ENCODE measurements around the gene POLD1. TPM values are rescaled to one million over a fixed set of nuclear protein-coding genes. Genes with fewer than 3 reads are reported as not detected.
"Not testable (repeated sequence)": the region's sequence is repeated elsewhere in the genome, so short reads cannot be mapped to it uniquely, and the experiment has no call there.

POLD1 gene
- total RNA-seq, 2 experiments from 2014 or later = 190 to 191 TPM

DNA sequence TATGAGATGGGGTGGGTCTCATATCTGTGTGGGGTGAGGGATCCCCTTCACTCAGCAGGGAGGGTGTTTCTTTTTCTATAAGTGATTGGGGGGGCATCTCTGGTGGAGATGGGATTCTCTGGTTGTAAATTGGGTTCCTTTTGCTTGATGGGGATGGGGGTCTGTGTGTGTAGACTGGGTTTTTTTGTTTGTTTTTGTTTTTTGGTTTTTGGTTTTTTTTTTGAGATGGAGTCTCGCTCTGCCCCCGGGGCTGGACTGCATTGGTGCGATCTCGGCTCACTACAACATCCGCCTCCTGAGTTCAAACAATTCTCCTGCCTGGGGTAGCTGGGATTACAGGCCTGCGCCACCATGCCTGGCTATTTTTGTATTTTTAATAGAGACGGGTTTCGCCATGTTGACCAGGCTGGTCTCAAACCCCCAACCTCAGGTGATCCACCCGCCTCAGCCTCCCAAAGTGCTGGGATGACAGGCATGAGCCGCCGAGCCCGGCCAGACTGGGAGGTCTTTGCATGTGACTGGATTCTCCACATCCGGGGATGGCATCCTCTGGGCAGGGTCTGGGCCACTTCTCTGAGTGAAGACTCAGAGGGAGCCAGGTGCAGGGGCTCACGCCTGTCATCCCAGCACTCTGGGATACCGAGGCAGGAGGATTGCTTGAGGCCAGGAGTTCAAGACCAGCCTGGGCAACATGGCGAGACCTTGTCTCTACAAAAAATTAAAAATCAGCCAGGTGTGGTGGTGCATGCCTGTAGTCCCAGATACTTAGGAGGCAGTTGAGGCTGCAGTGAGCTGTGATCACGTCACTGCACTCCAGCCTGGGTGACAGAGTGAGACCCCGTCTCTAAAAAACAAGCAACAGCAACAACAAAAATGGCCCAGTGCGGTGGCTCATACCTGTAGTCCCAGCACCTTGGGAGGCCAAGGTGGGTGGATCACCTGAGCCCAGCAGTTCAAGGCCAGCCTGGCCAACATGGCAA, 49.3 kb downstream of the POLD1 start:
- Mint-ChIP-seq H3K4me3 (peak overlapping the region; percentile 23), H3K4me1 (ENCODE audit: low read depth) (peaks cover 14% of the 10 kb centered on the region), H3K27me3 (peaks cover 23% of the 10 kb centered on the region), H3K27ac (no peak overlapping the region), H3K36me3 (no peaks in the 10 kb centered on the region), H3K9me3 (no peaks in the 10 kb centered on the region)
- ChIA-PET POLR2A (no interaction called here), CTCF (no interaction called here)
- DNase-seq = no peak
- intact Hi-C loops (cut with micrococcal nuclease) = no loop called here

GRCh38 chr19:50434525-50434924, 50.4 kb downstream of the POLD1 start:
- Mint-ChIP-seq H3K27ac (no peak overlapping the region), H3K4me1 (ENCODE audit: low read depth) (peaks cover 12% of the 10 kb centered on the region), H3K36me3 (no peaks in the 10 kb centered on the region), H3K9me3 (no peaks in the 10 kb centered on the region), H3K4me3 (no peak overlapping the region), H3K27me3 (peaks cover 16% of the 10 kb centered on the region)
- no peak for DNase-seq
- POLR2A ChIA-PET = no interaction called here
- CTCF ChIA-PET = no interaction called here
- intact Hi-C loops (cut with micrococcal nuclease) = no loop called here

DNA sequence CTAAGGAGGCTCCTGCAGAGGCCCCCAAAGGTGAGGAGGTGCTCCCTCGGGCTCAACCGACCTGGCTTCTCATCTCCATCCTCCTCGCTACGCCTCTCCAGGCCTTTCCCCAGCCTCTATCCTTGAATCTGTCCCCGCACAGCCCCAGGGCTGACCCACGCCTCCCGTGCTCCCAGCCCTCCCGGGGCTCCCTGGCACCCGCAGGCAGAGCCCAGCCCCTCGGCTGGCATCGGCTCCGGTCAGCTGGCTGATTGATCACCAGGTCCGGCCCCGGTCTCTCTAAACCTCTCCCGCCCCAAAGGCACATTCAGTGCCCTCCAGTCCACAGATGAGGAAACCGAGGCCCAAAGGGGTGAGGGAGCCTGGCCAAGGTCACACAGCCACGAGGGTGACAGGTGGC, 51.1 kb downstream of the POLD1 start:
- H3K9me3 Mint-ChIP-seq = no peaks in the 10 kb centered on the region
- intact Hi-C loops (cut with micrococcal nuclease) = no loop called here
- no peak overlapping the region for H3K4me3 Mint-ChIP-seq
- no peaks in the 10 kb centered on the region for H3K36me3 Mint-ChIP-seq
- H3K4me1 Mint-ChIP-seq (ENCODE audit: low read depth) = peaks cover 12% of the 10 kb centered on the region
- no peak overlapping the region for H3K27ac Mint-ChIP-seq
- ChIA-PET POLR2A (no interaction called here), CTCF (no interaction called here)
- no peak for DNase-seq
- H3K27me3 Mint-ChIP-seq = peaks cover 19% of the 10 kb centered on the region

DNA sequence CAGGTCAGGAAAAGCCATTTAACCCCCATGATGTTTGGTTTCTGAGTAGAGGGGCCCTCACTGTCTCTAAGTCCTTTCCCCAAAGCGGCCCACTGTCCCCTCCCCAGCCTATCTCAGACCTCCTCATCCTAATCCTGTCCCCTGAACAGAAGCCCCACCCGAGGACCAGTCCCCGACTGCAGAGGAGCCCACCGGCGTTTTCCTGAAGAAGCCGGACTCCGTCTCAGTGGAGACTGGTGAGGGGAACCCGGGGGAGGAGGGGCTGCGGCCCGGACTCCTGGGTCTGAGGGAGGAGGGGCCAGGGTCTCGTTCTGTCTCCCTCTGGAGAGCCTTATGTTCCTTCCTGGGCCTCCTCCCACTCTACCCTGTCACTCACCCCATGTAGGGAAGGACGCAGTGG, 51.5 kb downstream of the POLD1 start:
- CTCF ChIA-PET = no interaction called here
- Mint-ChIP-seq H3K9me3 (no peaks in the 10 kb centered on the region), H3K4me1 (ENCODE audit: low read depth) (peaks cover 10% of the 10 kb centered on the region), H3K27me3 (peaks cover 17% of the 10 kb centered on the region), H3K4me3 (no peak overlapping the region), H3K36me3 (no peaks in the 10 kb centered on the region), H3K27ac (no peak overlapping the region)
- POLR2A ChIA-PET = no interaction called here
- intact Hi-C loops (cut with micrococcal nuclease) = no loop called here
- DNase-seq = no peak

DNA sequence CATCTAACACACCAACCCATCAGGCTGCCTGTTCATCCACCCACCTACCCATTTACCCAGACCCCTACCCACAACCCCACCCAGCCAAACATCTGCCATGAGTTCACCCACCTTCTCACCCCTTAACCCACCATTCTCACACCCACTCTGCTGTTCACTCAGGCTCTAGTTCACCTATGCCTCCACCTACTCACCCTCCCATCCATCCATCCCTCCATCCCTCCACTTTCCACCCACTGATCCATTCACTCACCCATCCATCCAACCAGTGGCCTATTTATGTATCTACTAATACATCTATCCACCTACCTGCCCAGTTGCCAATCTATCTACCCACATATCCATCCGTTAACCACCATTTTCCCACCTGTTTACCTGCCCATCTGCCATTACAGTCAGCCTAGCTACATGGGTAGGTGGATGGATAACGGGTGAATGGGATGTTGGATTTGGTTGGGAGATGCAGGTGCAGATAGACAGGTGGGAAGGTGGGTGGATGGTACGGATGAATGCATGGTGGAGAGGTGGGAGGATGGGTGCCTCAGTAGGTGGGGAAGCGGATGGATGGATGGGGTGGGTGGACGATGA, 53.8 kb downstream of the POLD1 start:
- no peaks in the 10 kb centered on the region for H3K36me3 Mint-ChIP-seq
- intact Hi-C loops (cut with micrococcal nuclease) = no loop called here
- peaks cover 12% of the 10 kb centered on the region for H3K27me3 Mint-ChIP-seq
- H3K27ac Mint-ChIP-seq = no peak overlapping the region
- no peak for DNase-seq
- no peaks in the 10 kb centered on the region for H3K9me3 Mint-ChIP-seq
- POLR2A ChIA-PET = no interaction called here
- no peak overlapping the region for H3K4me3 Mint-ChIP-seq
- CTCF ChIA-PET = interaction anchor here (0.9 to 1.4 kb wide), 2 partner anchors 81 to 118 kb away, joined by 3 read pairs; no protein-coding TSS in a partner anchor
- H3K4me1 Mint-ChIP-seq (ENCODE audit: low read depth) = no peaks in the 10 kb centered on the region

GRCh38 chr19:50439130-50439529, 55.0 kb downstream of the POLD1 start:
- CTCF ChIA-PET = not testable (repeated sequence)
- H3K27me3 Mint-ChIP-seq = peaks cover 11% of the 10 kb centered on the region

GRCh38 chr19:50444059-50444458, 59.9 kb downstream of the POLD1 start:
- CTCF ChIA-PET = no interaction called here
- intact Hi-C loops (cut with micrococcal nuclease) = no loop called here

More at GRCh38 chr19:50439130-50439529, 55.0 kb downstream of the POLD1 start:
- H3K4me1 Mint-ChIP-seq (ENCODE audit: low read depth); H3K36me3 Mint-ChIP-seq; DNase-seq; POLR2A ChIA-PET; intact Hi-C loops (cut with micrococcal nuclease); H3K4me3 Mint-ChIP-seq; H3K9me3 Mint-ChIP-seq; H3K27ac Mint-ChIP-seq: not testable (repeated sequence)

DNA sequence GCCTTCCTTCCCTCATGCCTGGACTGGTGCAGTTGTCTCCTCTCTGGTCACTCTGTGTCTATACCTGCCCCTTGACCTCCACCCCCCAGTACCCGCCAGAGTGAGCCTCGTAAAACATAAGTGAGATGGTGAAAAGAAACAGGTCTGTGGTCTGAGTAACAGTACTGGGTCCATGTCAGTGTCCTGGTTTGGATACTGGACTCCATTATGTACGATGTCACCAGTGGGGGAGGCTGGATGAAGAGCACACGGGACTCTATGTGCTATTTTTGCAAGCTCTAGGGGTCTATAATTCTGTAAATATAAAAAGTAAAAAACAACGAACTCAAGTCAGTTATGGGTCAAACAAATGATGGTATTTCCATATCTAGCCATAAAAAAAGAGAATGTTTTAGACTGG, 62.9 kb downstream of the POLD1 start:
- Mint-ChIP-seq H3K9me3 (no peaks in the 10 kb centered on the region), H3K4me3 (no peak overlapping the region), H3K36me3 (no peaks in the 10 kb centered on the region), H3K27me3 (peaks cover 13% of the 10 kb centered on the region), H3K4me1 (ENCODE audit: low read depth) (no peaks in the 10 kb centered on the region), H3K27ac (no peak overlapping the region)
- CTCF ChIA-PET = no interaction called here
- POLR2A ChIA-PET = no interaction called here
- intact Hi-C loops (cut with micrococcal nuclease) = no loop called here
- DNase-seq = no peak

More at GRCh38 chr19:50444059-50444458, 59.9 kb downstream of the POLD1 start:
- H3K36me3 Mint-ChIP-seq = no peaks in the 10 kb centered on the region
- POLR2A ChIA-PET = no interaction called here
- DNase-seq = no peak
- H3K27ac Mint-ChIP-seq = no peak overlapping the region
- H3K27me3 Mint-ChIP-seq = peaks cover 18% of the 10 kb centered on the region
- H3K4me3 Mint-ChIP-seq = no peak overlapping the region
- no peaks in the 10 kb centered on the region for H3K4me1 Mint-ChIP-seq (ENCODE audit: low read depth)
- no peaks in the 10 kb centered on the region for H3K9me3 Mint-ChIP-seq

DNA sequence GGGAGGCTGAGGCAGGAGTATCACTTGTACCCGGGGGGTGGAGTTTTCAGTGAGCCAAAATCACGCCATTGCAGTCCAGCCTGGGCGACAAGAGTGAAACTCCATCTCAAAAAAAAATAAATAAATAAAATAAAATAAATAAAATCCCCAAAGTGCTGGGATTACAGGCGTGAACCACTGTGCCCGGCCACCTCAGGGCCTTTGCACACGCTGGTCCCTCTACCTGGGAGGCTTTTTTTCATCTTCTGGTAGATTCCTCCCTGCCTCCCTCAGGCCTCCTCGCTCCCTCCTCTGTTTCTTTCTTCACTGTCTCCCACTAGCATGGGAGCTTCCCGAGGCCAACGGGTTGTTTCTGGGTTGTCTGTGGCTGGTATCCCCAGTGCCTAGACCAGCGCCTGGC, 63.6 kb downstream of the POLD1 start:
- CTCF ChIA-PET = no interaction called here
- peaks cover 13% of the 10 kb centered on the region for H3K27me3 Mint-ChIP-seq
- no peak overlapping the region for H3K4me3 Mint-ChIP-seq

DNA sequence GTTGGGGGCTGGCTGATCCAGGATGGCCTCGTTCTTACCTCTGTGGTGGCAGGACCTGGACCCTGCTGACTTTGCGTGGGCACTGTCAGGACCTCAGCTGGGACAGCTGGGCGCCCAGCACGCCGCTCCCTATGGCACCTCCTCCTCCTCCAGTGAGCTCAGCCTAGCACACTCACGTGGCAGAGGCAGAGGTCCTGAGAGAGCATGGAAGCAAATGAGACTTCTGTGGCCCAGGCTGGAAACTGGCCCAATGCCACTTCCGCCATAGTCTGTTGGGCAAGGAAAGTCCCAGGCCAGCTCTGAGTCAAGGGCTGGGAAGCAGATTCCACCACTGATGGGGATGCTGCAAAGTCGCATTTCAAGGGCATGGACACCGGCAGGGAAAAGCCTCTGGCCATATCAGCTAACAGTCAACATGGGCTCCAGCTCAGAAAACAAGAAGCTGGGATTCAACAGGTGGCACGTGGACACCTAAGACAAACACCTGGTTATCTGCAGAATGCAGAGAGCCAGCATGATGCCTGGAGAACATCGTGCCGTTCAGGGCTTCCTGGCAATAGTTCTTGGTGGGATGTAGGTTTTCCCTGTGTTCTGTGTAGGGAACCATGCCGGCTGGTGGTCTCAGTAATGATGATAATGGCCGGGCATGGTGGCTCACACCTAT, 65.2 kb downstream of the POLD1 start:
- intact Hi-C loops (cut with micrococcal nuclease) = no loop called here
- no peaks in the 10 kb centered on the region for H3K36me3 Mint-ChIP-seq
- no peaks in the 10 kb centered on the region for H3K9me3 Mint-ChIP-seq
- no peak for DNase-seq
- ChIA-PET CTCF (interaction anchor here (1.1 to 1.3 kb wide), 2 partner anchors 11 to 13 kb away, joined by 3 to 7 read pairs; no protein-coding TSS in a partner anchor), POLR2A (no interaction called here)
- H3K27me3 Mint-ChIP-seq = peaks cover 6% of the 10 kb centered on the region
- H3K4me1 Mint-ChIP-seq (ENCODE audit: low read depth) = no peaks in the 10 kb centered on the region
- no peak overlapping the region for H3K27ac Mint-ChIP-seq
- no peak overlapping the region for H3K4me3 Mint-ChIP-seq

More for the DNA sequence above, 63.6 kb downstream of the POLD1 start:
- Mint-ChIP-seq H3K27ac (no peak overlapping the region), H3K9me3 (no peaks in the 10 kb centered on the region), H3K36me3 (no peaks in the 10 kb centered on the region), H3K4me1 (ENCODE audit: low read depth) (no peaks in the 10 kb centered on the region)
- intact Hi-C loops (cut with micrococcal nuclease) = no loop called here
- POLR2A ChIA-PET = no interaction called here
- DNase-seq = no peak

DNA sequence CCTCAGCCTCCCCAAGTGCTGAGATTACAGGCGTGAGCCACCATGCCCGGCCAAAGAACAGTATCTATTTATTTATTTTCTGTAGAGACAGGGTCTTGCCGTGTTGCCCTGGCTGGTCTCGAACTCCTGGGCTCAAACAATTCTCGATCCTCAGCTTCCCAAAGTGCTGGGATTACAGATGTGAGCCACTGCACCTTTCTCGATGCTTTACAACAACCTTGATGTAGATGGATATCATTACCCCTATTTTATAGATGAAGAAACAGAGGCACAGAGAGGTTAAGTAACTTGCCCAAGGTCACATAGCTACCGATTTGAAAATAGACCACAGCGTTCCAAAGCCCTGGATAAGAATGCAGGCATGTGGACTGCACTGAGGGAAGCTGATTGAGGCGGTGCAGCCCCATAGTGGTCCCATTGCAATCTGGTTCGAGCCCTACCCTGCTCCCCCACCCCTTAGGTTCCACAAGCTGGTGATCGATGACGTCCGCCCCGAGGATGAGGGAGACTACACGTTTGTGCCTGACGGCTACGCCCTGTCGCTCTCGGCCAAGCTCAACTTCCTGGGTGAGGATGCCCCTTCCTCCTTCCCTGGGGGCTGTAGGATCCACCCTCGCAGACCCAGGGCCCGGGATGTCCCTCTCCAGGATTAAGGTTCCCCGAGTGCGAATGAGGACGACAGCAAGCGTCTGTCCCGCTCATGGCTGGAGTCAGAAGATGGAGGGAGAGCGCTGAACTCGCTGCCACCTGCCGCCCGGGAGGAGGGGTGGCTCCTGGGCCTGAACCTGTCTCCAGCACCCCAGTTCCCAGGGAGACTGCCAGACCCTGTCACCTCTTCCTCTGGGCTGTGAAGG, 66.4 kb downstream of the POLD1 start:
- POLR2A ChIA-PET = no interaction called here
- H3K36me3 Mint-ChIP-seq = no peaks in the 10 kb centered on the region
- no peaks in the 10 kb centered on the region for H3K4me1 Mint-ChIP-seq (ENCODE audit: low read depth)
- no peak for DNase-seq
- no peak overlapping the region for H3K27ac Mint-ChIP-seq
- peaks cover 4% of the 10 kb centered on the region for H3K27me3 Mint-ChIP-seq
- no peaks in the 10 kb centered on the region for H3K9me3 Mint-ChIP-seq
- intact Hi-C loops (cut with micrococcal nuclease) = no loop called here
- no peak overlapping the region for H3K4me3 Mint-ChIP-seq
- CTCF ChIA-PET = interaction anchor here (1.1 to 1.3 kb wide), 2 partner anchors 10 to 12 kb away, joined by 3 to 7 read pairs; no protein-coding TSS in a partner anchor

GRCh38 chr19:50451223-50451534, 67.0 kb downstream of the POLD1 start:
- POLR2A ChIA-PET = no interaction called here
- H3K4me1 Mint-ChIP-seq (ENCODE audit: low read depth) = no peaks in the 10 kb centered on the region
- intact Hi-C loops (cut with micrococcal nuclease) = no loop called here
- DNase-seq = no peak
- no peaks in the 10 kb centered on the region for H3K36me3 Mint-ChIP-seq
- no peak overlapping the region for H3K4me3 Mint-ChIP-seq
- H3K27me3 Mint-ChIP-seq = peaks cover 2% of the 10 kb centered on the region
- no peak overlapping the region for H3K27ac Mint-ChIP-seq
- H3K9me3 Mint-ChIP-seq = no peaks in the 10 kb centered on the region
- CTCF ChIA-PET = no interaction called here

Data from activated CD4-positive, alpha-beta memory T cell treated with anti-CD3 and anti-CD28 coated beads for 36 hours (primary cell).